Jurkat, Clone E6-1 (cell line): ENCODE results near the gene KLHL6.

Source experiments
- DNase-seq: peaks from one replicate; pipeline ENCODE4 v3.0.0-alpha.2; 2011; ENCODE audit warnings: low read depth, low spot score
- H3K4me3 ChIP-seq: 2 replicates; pipeline ENCODE4 v1.5.1; 2011; ENCODE audit warnings: mild to moderate bottlenecking, low read length, control low read depth, moderate library complexity

KLHL6 gene

DNA sequence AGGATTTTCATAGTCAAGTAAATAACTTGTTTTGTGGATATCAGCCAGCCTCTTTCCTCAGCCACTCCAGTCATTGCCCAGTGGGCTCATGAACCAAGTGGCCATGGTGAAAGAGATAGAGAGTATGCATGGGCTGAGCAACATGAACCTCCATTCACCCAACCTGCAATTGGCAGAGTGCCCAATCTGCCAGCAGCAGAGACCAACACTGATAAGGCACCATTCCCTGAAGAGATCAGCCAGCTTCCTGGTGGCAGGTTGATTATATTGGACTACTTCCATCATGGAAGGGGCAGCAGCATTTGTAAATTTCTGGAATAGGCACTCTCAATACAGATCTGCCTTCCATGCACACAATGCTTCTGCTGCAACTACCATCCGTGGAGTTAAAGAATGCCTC lies 116.8 kb downstream of the KLHL6 start:
- H3K4me3 ChIP-seq = no peak overlapping the region
- DNase-seq = no peak

DNA sequence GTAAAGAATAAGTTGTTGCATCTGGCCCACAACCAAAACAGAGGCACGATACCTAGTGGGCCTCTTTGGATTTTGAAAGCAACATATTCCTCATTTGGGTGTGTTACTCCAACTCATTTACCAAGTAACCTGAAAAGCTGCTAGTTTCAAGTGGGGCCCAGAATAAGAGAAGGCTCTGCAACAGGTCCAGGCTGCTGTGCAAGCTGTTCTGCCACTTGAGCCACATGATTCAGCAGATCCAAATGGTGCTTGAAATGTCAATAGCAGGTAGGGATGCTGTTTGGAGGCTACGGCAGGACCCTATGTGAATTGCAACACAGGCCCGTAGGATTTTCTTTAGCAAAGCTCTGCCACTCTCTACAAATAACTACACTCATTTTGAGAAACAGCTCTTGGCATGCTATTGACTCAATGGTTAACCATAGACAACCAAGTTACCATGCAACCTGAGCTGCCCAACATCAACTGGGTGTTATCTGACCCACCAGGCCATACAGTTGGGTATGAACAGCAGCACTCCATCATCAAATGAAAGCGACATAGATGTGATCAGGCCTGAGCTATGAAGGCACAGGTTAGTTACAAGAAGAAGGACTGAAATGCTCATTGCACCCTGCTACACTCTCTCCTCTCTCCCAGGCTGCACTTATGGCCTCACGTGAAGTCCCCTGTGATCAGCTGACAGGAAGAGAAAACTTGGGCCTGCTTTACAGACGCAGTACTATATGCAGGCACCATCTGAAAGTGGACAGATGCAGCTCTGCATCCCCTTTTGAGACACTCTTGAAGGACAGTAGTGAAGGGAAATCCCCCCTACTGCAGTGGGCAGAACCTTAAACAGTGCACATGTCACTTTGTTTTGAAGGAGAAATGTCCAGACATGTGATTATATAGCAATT lies 117.6 kb downstream of the KLHL6 start:
- H3K4me3 ChIP-seq = no peak overlapping the region
- DNase-seq = no peak
